GM23338 (cell line): Measurements from ENCODE around the gene EFCAB13. TPM values are rescaled to one million over a fixed set of nuclear protein-coding genes. Genes with fewer than 3 reads are reported as not detected.
"Not testable (repeated sequence)": the region's sequence is repeated elsewhere in the genome, so short reads cannot be mapped to it uniquely, and the experiment has no call there.

Experiments
- ATAC-seq: fragments of 200-7000 bp; cut with Tn5 transposase; 3 replicates; pipeline ENCODE4 v1.9.1; 2020
- DNase-seq: peaks from one replicate; pipeline ENCODE4 v3.0.0-alpha.2; 2015; ENCODE audit warnings: low spot score
- H2AFZ ChIP-seq: fragments of 200-600 bp; sonication (generic); 2 replicates; pipeline ENCODE4 v1.8.0; 2016; ENCODE audit warnings: antibody characterized with exemption, mild to moderate bottlenecking, moderate library complexity
- H3F3A ChIP-seq: fragments of 200-600 bp; sonication (generic); replicated peaks from 2 replicates; pipeline ENCODE4 v1.8.0; 2017; ENCODE audit warnings: antibody characterized with exemption, mixed run types, low read depth
- H3K27ac ChIP-seq: fragments of 200-600 bp; sonication (generic); 2 replicates; pipeline ENCODE4 v1.6.1; 2016; ENCODE audit warnings: low read depth
- H3K27me3 ChIP-seq: fragments of 200-600 bp; sonication (generic); 2 replicates; pipeline ENCODE4 v1.8.0; 2016; ENCODE audit warnings: mild to moderate bottlenecking, mixed run types, moderate library complexity; ENCODE audit not compliant: insufficient read depth
- H3K36me3 ChIP-seq: fragments of 200-600 bp; sonication (generic); 2 replicates; pipeline ENCODE4 v1.8.0; 2016; ENCODE audit warnings: mild to moderate bottlenecking; ENCODE audit not compliant: insufficient read depth
- H3K4me1 ChIP-seq: fragments of 200-600 bp; sonication (generic); 2 replicates; pipeline ENCODE4 v1.8.0; 2016; ENCODE audit warnings: mild to moderate bottlenecking, moderate library complexity; ENCODE audit not compliant: insufficient read depth
- H3K4me2 ChIP-seq: fragments of 200-600 bp; sonication (generic); 2 replicates; pipeline ENCODE4 v1.7.1; 2017; ENCODE audit warnings: mixed run types
- H3K4me3 ChIP-seq: fragments of 200-600 bp; sonication (generic); 2 replicates; pipeline ENCODE4 v1.6.1; 2016; ENCODE audit warnings: mixed run types
- H3K79me2 ChIP-seq: fragments of 200-600 bp; sonication (generic); replicated peaks from 2 replicates; pipeline ENCODE4 v1.8.0; 2017; ENCODE audit warnings: mild to moderate bottlenecking; ENCODE audit not compliant: insufficient read depth
- H3K9me2 ChIP-seq: fragments of 200-600 bp; sonication (generic); 2 replicates; pipeline ENCODE4 v1.8.0; 2017; ENCODE audit not compliant: insufficient read depth
- H4K20me1 ChIP-seq: fragments of 200-600 bp; sonication (generic); replicated peaks from 2 replicates; pipeline ENCODE4 v1.8.0; 2017; ENCODE audit warnings: mild to moderate bottlenecking; ENCODE audit not compliant: insufficient read depth
- H3K27ac Mint-ChIP-seq: 2 replicates; pipeline ENCODE4 v1.8.0; 2020; ENCODE audit warnings: inconsistent platforms, mild to moderate bottlenecking, moderate library complexity, mixed read lengths
- H3K27me3 Mint-ChIP-seq: 3 replicates; pipeline ENCODE4 v1.8.0; 2022; ENCODE audit warnings: low read depth, mild to moderate bottlenecking, moderate library complexity, mixed read lengths, inconsistent platforms; ENCODE audit not compliant: insufficient read depth, poor library complexity
- H3K36me3 Mint-ChIP-seq: 3 replicates; pipeline ENCODE4 v1.8.0; 2021; ENCODE audit warnings: low read depth, mild to moderate bottlenecking, inconsistent platforms, moderate library complexity, mixed read lengths
- H3K4me1 Mint-ChIP-seq: 3 replicates; pipeline ENCODE4 v1.8.0; 2020; ENCODE audit warnings: mild to moderate bottlenecking, inconsistent platforms, mixed read lengths
- H3K4me3 Mint-ChIP-seq: 3 replicates; pipeline ENCODE4 v1.8.0; 2021; ENCODE audit warnings: moderate library complexity, mild to moderate bottlenecking, inconsistent platforms, mixed read lengths
- H3K9me3 Mint-ChIP-seq: 3 replicates; pipeline ENCODE4 v1.8.0; 2020; ENCODE audit warnings: moderate library complexity, mild to moderate bottlenecking, inconsistent platforms, mixed read lengths
- CREB1 ChIP-seq: fragments of 250-450 bp; sonication (Bioruptor Pico); IDR thresholded peaks from 2 replicates; pipeline ENCODE4 v1.5.0; 2020; ENCODE audit warnings: low read depth, mild to moderate bottlenecking, moderate library complexity
- ETS1 ChIP-seq: IDR thresholded peaks from 2 replicates; pipeline ENCODE4 v1.6.1; 2016; ENCODE audit warnings: antibody characterized with exemption
- EZH2 ChIP-seq: fragments of 200-600 bp; sonication (generic); IDR thresholded peaks from one replicate; pipeline ENCODE4 v1.8.0; 2017; ENCODE audit warnings: antibody characterized with exemption, mild to moderate bottlenecking, low read depth; ENCODE audit not compliant: unreplicated experiment
- EZH2phosphoT487 ChIP-seq: fragments of 200-600 bp; sonication (generic); IDR thresholded peaks from one replicate; pipeline ENCODE4 v1.8.1; 2018; ENCODE audit warnings: antibody characterized with exemption; ENCODE audit not compliant: unreplicated experiment
- JUNB ChIP-seq: IDR thresholded peaks from one replicate; pipeline ENCODE4 v1.6.1; 2016; ENCODE audit warnings: antibody characterized with exemption; ENCODE audit not compliant: unreplicated experiment
- NANOG ChIP-seq: IDR thresholded peaks from 2 replicates; pipeline ENCODE4 v1.6.1; 2016; ENCODE audit warnings: antibody characterized with exemption, borderline replicate concordance
- STAT1 ChIP-seq: IDR thresholded peaks from one replicate; pipeline ENCODE4 v1.6.1; 2016; ENCODE audit warnings: antibody characterized with exemption; ENCODE audit not compliant: unreplicated experiment
- ZNF114 ChIP-seq: fragments of 250-450 bp; sonication (Bioruptor Pico); IDR thresholded peaks from 2 replicates; pipeline ENCODE4 v1.5.0; 2020; ENCODE audit warnings: mild to moderate bottlenecking, moderate library complexity
- ZNF331 ChIP-seq: fragments of 250-450 bp; sonication (Bioruptor Pico); IDR thresholded peaks from 2 replicates; pipeline ENCODE4 v1.5.0; 2020; ENCODE audit warnings: low read depth, mild to moderate bottlenecking, moderate library complexity
- ZNF462 ChIP-seq: fragments of 250-450 bp; sonication (Bioruptor Pico); IDR thresholded peaks from 2 replicates; pipeline ENCODE4 v1.5.0; 2020; ENCODE audit warnings: mild to moderate bottlenecking, moderate library complexity
- polyA plus RNA-seq: library from polyadenylated mRNA; unstranded; fragments of >200 nt; fragmentation: Nextera tagmentation; extraction: Ambion mirVana; gene quantifications from 2 replicates; pipeline ENCODE4 v1.2.1, GENCODE V29; 2016
- total RNA-seq: library from RNA; depleted of rRNA; stranded (reverse); fragments of >200 nt; shearing (Covaris generic); gene quantifications from 2 replicates; pipeline ENCODE4 v1.2.3, GENCODE V29; 2014

Gene EFCAB13
- total and polyA plus RNA-seq, 2 experiments from 2014 or later = 4.1 to 5.4 TPM

GRCh38 chr17:47465165-47465564 lies 141.4 kb downstream of the EFCAB13 start (continued):
- TF ChIP-seq ZNF462 (CRISPR knock-in tag) = no peak
- no peak for TF ChIP-seq CREB1 (CRISPR knock-in tag)
- TF ChIP-seq NANOG = no peak

GRCh38 chr17:47466976-47467375 lies 143.2 kb downstream of the EFCAB13 start:
- not testable (repeated sequence) for H3F3A ChIP-seq, H3K36me3 Mint-ChIP-seq, H3K27me3 Mint-ChIP-seq, H3K36me3 ChIP-seq, H2AFZ ChIP-seq, ATAC-seq, H3K27ac Mint-ChIP-seq, H4K20me1 ChIP-seq, H3K4me3 Mint-ChIP-seq, H3K27me3 ChIP-seq, H3K79me2 ChIP-seq, H3K9me3 Mint-ChIP-seq, H3K9me2 ChIP-seq, DNase-seq, H3K4me1 ChIP-seq, H3K27ac ChIP-seq, H3K4me1 Mint-ChIP-seq, H3K4me3 ChIP-seq, H3K4me2 ChIP-seq

- no peaks in the 10 kb centered on the region for H3F3A ChIP-seq
- no peaks in the 10 kb centered on the region for H3K27me3 ChIP-seq
- H3K27ac Mint-ChIP-seq = no peak overlapping the region
- no peak for DNase-seq
- no peak overlapping the region for H3K4me3 ChIP-seq
- no peak for ATAC-seq
- no peak overlapping the region for H3K4me3 Mint-ChIP-seq
- H3K9me2 ChIP-seq = no peaks in the 10 kb centered on the region
- no peaks in the 10 kb centered on the region for H3K9me3 Mint-ChIP-seq
- H4K20me1 ChIP-seq = no peaks in the 10 kb centered on the region
- H3K79me2 ChIP-seq = no peaks in the 10 kb centered on the region
- no peaks in the 10 kb centered on the region for H3K4me1 Mint-ChIP-seq
- H3K27ac ChIP-seq = no peak overlapping the region
- no peaks in the 10 kb centered on the region for H3K27me3 Mint-ChIP-seq
- H3K36me3 ChIP-seq = peaks cover 9% of the 10 kb centered on the region; the same call in 1 of the 2 replicates
- no peaks in the 10 kb centered on the region for H3K4me1 ChIP-seq
- no peak overlapping the region for H2AFZ ChIP-seq
- H3K36me3 Mint-ChIP-seq = peaks cover 21% of the 10 kb centered on the region; the same call in 2 of the 3 replicates
- no peak overlapping the region for H3K4me2 ChIP-seq
- TF ChIP-seq ZNF114 = no peak
- TF ChIP-seq STAT1 = no peak
- no peak for TF ChIP-seq EZH2
- TF ChIP-seq ETS1 = no peak
- no peak for TF ChIP-seq JUNB
- TF ChIP-seq CREB1 (CRISPR knock-in tag) = no peak
- no peak for TF ChIP-seq ZNF331 (CRISPR knock-in tag)
- no peak for TF ChIP-seq NANOG
- TF ChIP-seq EZH2phosphoT487 = no peak
Observed at GRCh38 chr17:47470836-47471235, 147.1 kb downstream of the EFCAB13 start.
